ENCODE data around the gene SLC49A4. TPM values are rescaled to one million over a fixed set of nuclear protein-coding genes. Genes with fewer than 3 reads are reported as not detected.

Gene SLC49A4
- polyA plus RNA-seq, 1 of the 3 experiments (the other 2 are of a cell fraction) = 6.4 TPM

DNA sequence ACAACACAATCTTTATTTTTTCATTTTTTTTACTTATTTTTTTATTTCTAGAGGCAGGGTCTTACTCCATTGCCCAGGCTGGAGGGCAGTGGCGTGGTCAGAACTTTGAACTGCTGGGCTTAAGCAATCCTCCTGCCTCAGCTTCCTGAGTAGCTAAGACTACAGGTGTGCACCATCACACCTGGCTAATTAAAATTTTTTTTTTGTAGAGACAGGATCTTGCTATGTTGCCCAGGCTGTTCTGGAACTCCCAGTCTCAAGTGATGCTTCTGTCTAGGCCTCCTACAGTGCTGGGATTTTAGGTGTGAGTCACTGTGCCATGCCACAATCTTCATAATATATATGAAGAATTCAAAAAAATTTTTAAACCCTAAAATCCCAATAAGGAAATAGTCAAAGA is 22.0 kb upstream of the SLC49A4 start (continued):
- TF ChIP-seq, protein P1, sequence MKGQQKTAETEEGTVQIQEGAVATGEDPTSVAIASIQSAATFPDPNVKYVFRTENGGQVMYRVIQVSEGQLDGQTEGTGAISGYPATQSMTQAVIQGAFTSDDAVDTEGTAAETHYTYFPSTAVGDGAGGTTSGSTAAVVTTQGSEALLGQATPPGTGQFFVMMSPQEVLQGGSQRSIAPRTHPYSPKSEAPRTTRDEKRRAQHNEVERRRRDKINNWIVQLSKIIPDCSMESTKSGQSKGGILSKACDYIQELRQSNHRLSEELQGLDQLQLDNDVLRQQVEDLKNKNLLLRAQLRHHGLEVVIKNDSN (IDR thresholded peaks at IDR 0.05; ENCODE audit: borderline replicate concordance, low read depth) = no peak
- TF ChIP-seq YY1 (IDR thresholded peaks at IDR 0.05; ENCODE audit: low read depth) = no peak

GRCh38 chr3:122773944-122774509 is 20.8 kb upstream of the SLC49A4 start:
- no peaks in the 10 kb centered on the region for H3F3A ChIP-seq (replicated peaks; ENCODE audit: insufficient read depth)
- no peak for DNase-seq
- no peaks in the 10 kb centered on the region for H3K27me3 ChIP-seq (ENCODE audit: insufficient read depth)
- H3K4me1 ChIP-seq (ENCODE audit: control insufficient read depth in 1 of 2, insufficient read depth in 2 of 2, low read depth in 1 of 2, low read length in 1 of 2) = no peaks in the 10 kb centered on the region
- no peak overlapping the region for H2AFZ ChIP-seq (ENCODE audit: low read depth)
- 94% methylated on average over 3 of the region's 3 CpGs for WGBS (ENCODE audit: low lambda C conversion rate)
- no peaks in the 10 kb centered on the region for H3K79me2 ChIP-seq (ENCODE audit: insufficient read depth)
- no peak overlapping the region for H3K4me2 ChIP-seq
- no peaks in the 10 kb centered on the region for H3K9me3 ChIP-seq
- H3K27ac ChIP-seq (ENCODE audit: low read depth in 2 of 2, low read length in 1 of 2) = no peak overlapping the region
- no peaks in the 10 kb centered on the region for H3K9me2 ChIP-seq
- H4K20me1 ChIP-seq (ENCODE audit: insufficient read depth) = no peaks in the 10 kb centered on the region
- ChIA-PET CTCF (interaction anchor here (1.0 to 1.4 kb wide), 2 partner anchors 11 to 15 kb away, joined by 3 to 4 read pairs; no protein-coding TSS in a partner anchor), POLR2A (no interaction called here)
- H3K36me3 ChIP-seq (replicated peaks in 1 of 2; ENCODE audit: control insufficient read depth in 1 of 2, insufficient read depth in 2 of 2, low read length in 1 of 2) = peaks cover 3 to 7% of the 10 kb centered on the region in 2 experiments
- TF ChIP-seq, protein P2, sequence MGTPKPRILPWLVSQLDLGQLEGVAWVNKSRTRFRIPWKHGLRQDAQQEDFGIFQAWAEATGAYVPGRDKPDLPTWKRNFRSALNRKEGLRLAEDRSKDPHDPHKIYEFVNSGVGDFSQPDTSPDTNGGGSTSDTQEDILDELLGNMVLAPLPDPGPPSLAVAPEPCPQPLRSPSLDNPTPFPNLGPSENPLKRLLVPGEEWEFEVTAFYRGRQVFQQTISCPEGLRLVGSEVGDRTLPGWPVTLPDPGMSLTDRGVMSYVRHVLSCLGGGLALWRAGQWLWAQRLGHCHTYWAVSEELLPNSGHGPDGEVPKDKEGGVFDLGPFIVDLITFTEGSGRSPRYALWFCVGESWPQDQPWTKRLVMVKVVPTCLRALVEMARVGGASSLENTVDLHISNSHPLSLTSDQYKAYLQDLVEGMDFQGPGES (IDR thresholded peaks at IDR 0.05; ENCODE audit: low read depth, low read length) = no peak
- H3K4me3 ChIP-seq (ENCODE audit: low read depth in 2 of 2, low read length in 1 of 2) = no peak overlapping the region
- no peak overlapping the region for H3K9ac ChIP-seq

- TF ChIP-seq PBX3 (IDR thresholded peaks at IDR 0.05) (0 out of 2 replicates have a peak, but pooled peaks have one; percentile 5), FOSL2 (IDR thresholded peaks at IDR 0.05; ENCODE audit: borderline replicate concordance, low read depth) (peak; percentile 34; the same call in 1 of the 2 replicates), ELF1 (IDR thresholded peaks at IDR 0.05) (no peak)
- Histone ChIP-seq H3K9me3 (no peaks in the 10 kb centered on the region), H4K20me1 (ENCODE audit: insufficient read depth) (no peaks in the 10 kb centered on the region), H3K4me1 (ENCODE audit: control insufficient read depth in 1 of 2, insufficient read depth in 2 of 2, low read depth in 1 of 2, low read length in 1 of 2) (no peaks in the 10 kb centered on the region), H3K27me3 (ENCODE audit: insufficient read depth) (no peaks in the 10 kb centered on the region), H3K4me2 (no peak overlapping the region), H3K27ac (ENCODE audit: low read depth in 2 of 2, low read length in 1 of 2) (no peak overlapping the region), H3F3A (replicated peaks; ENCODE audit: insufficient read depth) (no peaks in the 10 kb centered on the region), H3K9ac (no peak overlapping the region), H3K4me3 (ENCODE audit: low read depth in 2 of 2, low read length in 1 of 2) (no peak overlapping the region), H3K36me3 (replicated peaks in 1 of 2; ENCODE audit: control insufficient read depth in 1 of 2, insufficient read depth in 2 of 2, low read length in 1 of 2) (peaks cover 3 to 5% of the 10 kb centered on the region in 2 experiments), H2AFZ (ENCODE audit: low read depth) (no peak overlapping the region), H3K79me2 (ENCODE audit: insufficient read depth) (no peaks in the 10 kb centered on the region), H3K9me2 (no peaks in the 10 kb centered on the region)
- ChIA-PET POLR2A (no interaction called here), CTCF (interaction anchor here (1.0 to 1.4 kb wide), 2 partner anchors 10 to 16 kb away, joined by 3 to 4 read pairs; no protein-coding TSS in a partner anchor)
- no peak for DNase-seq
- WGBS (ENCODE audit: low lambda C conversion rate) = 64% methylated on average over 3 of the region's 3 CpGs
Measured at GRCh38 chr3:122774564-122774963, 20.3 kb upstream of the SLC49A4 start.

Data from SK-N-SH (cell line).